Astrocyte (in vitro differentiated cells and primary cell): ENCODE data around the gene FNDC11. TPM values are rescaled to one million over a fixed set of nuclear protein-coding genes. Genes with fewer than 3 reads are reported as not detected.
A peak's percentile ranks its signal among the peaks of the same experiment; 100 is the strongest.

Experiments
- DNase-seq: peaks from one replicate; pipeline ENCODE4 v3.0.0-alpha.2; 2010; ENCODE audit warnings: low read depth
- FAIRE-seq: peaks from 2 replicates; lab custom pipeline; 2011; peaks lifted over from hg19 to GRCh38; lab: Jason Lieb, UNC
- H2AFZ ChIP-seq: 2 replicates; pipeline ENCODE4 v1.6.0; 2012; ENCODE audit warnings: low read depth, low read length, inconsistent platforms
- H3K27ac ChIP-seq: 2 replicates; pipeline ENCODE4 v1.5.1; 2011; ENCODE audit warnings: low read depth, low read length, inconsistent platforms
- H3K27me3 ChIP-seq: 2 replicates; pipeline ENCODE4 v1.6.0; 2011; ENCODE audit warnings: low read length, inconsistent platforms; ENCODE audit not compliant: insufficient read depth
- H3K36me3 ChIP-seq: 2 replicates; pipeline ENCODE4 v1.5.1; 2011; ENCODE audit warnings: low read length, inconsistent platforms; ENCODE audit not compliant: insufficient read depth
- H3K4me1 ChIP-seq: 2 replicates; pipeline ENCODE4 v1.5.1; 2011; ENCODE audit warnings: low read length, inconsistent platforms; ENCODE audit not compliant: insufficient read depth
- H3K4me2 ChIP-seq: 2 replicates; pipeline ENCODE4 v1.6.0; 2012; ENCODE audit warnings: low read length, inconsistent platforms
- H3K4me3 ChIP-seq: 2 replicates; pipeline ENCODE4 v1.5.1; 2011; ENCODE audit warnings: low read depth, mild to moderate bottlenecking, low read length, inconsistent platforms; ENCODE audit not compliant: insufficient read depth
- H3K79me2 ChIP-seq: 2 replicates; pipeline ENCODE4 v1.6.0; 2012; ENCODE audit warnings: mild to moderate bottlenecking, low read length, inconsistent platforms; ENCODE audit not compliant: insufficient read depth
- H3K9ac ChIP-seq: 2 replicates; pipeline ENCODE4 v1.6.0; 2012; ENCODE audit warnings: mild to moderate bottlenecking, low read length, inconsistent platforms
- H3K9me3 ChIP-seq: 2 replicates; pipeline ENCODE4 v1.5.1; 2012; ENCODE audit warnings: low read depth, mild to moderate bottlenecking, low read length, inconsistent platforms; ENCODE audit not compliant: insufficient read depth
- H4K20me1 ChIP-seq: 2 replicates; pipeline ENCODE4 v1.6.0; 2012; ENCODE audit warnings: low read length, inconsistent platforms; ENCODE audit not compliant: insufficient read depth
- H3K27ac Mint-ChIP-seq: one replicate; pipeline ENCODE4 v1.8.0; 2021; ENCODE audit warnings: mild to moderate bottlenecking, mixed read lengths; ENCODE audit not compliant: unreplicated experiment
- H3K27me3 Mint-ChIP-seq: one replicate; pipeline ENCODE4 v1.8.0; 2021; ENCODE audit warnings: low read depth, mixed read lengths; ENCODE audit not compliant: unreplicated experiment
- H3K36me3 Mint-ChIP-seq: one replicate; pipeline ENCODE4 v1.8.0; 2021; ENCODE audit warnings: low read depth, mixed read lengths; ENCODE audit not compliant: unreplicated experiment
- H3K4me1 Mint-ChIP-seq: one replicate; pipeline ENCODE4 v1.8.0; 2021; ENCODE audit warnings: low read depth, mixed read lengths; ENCODE audit not compliant: unreplicated experiment
- H3K4me3 Mint-ChIP-seq: one replicate; pipeline ENCODE4 v1.8.0; 2021; ENCODE audit warnings: mild to moderate bottlenecking, moderate library complexity, mixed read lengths; ENCODE audit not compliant: unreplicated experiment
- H3K9me3 Mint-ChIP-seq: one replicate; pipeline ENCODE4 v1.8.0; 2021; ENCODE audit warnings: mild to moderate bottlenecking, mixed read lengths; ENCODE audit not compliant: unreplicated experiment
- CTCF ChIP-seq: IDR thresholded peaks from 2 replicates; pipeline ENCODE4 v1.5.1; 2011; ENCODE audit warnings: low read depth, mild to moderate bottlenecking, inconsistent platforms, low read length, moderate library complexity; ENCODE audit not compliant: insufficient read depth
- EZH2 ChIP-seq: IDR thresholded peaks from 2 replicates; pipeline ENCODE4 v1.6.1; 2012; ENCODE audit warnings: mild to moderate bottlenecking, low read length, inconsistent platforms; ENCODE audit not compliant: insufficient read depth
- total RNA-seq: library from RNA; stranded (reverse); gene quantifications from 2 replicates; pipeline ENCODE4 v1.2.1, GENCODE V29; 2021

FNDC11 gene
- total RNA-seq, 1 donor from 2014 or later, result 0.20 TPM

GRCh38 chr20:63520504-63520933, 33.4 kb upstream of the FNDC11 start, which contains the start of gene PPDPF:
Gene PPDPF (plus strand): TSS chr20:63520765. CDS start chr20:63521309, 544 bp downstream.
- Histone ChIP-seq H4K20me1 (peaks cover 41% of the 10 kb centered on the region), H3K9ac (peak within 1 kb of the TSS; percentile 91), H3K9me3 (no peaks in the 10 kb centered on the region), H3K27me3 (no peaks in the 10 kb centered on the region), H3K4me2 (peak within 1 kb of the TSS; percentile 100), H3K4me1 (peaks cover 14% of the 10 kb centered on the region), H3K27ac (peak within 1 kb of the TSS; percentile 85), H3K79me2 (peaks cover 28% of the 10 kb centered on the region), H3K36me3 (no peaks in the 10 kb centered on the region), H3K4me3 (peak within 1 kb of the TSS; percentile 92), H2AFZ (peak within 1 kb of the TSS; percentile 88)
- no peaks in the 10 kb centered on the region for H3K9me3 Mint-ChIP-seq
- peaks cover 2% of the 10 kb centered on the region for H3K4me1 Mint-ChIP-seq
- H3K4me3 Mint-ChIP-seq, result peak within 1 kb of the TSS; percentile 91
- no peaks in the 10 kb centered on the region for H3K27me3 Mint-ChIP-seq
- DNase-seq, result peak; percentile 41
- H3K36me3 Mint-ChIP-seq, result peaks cover 18% of the 10 kb centered on the region
- TF ChIP-seq EZH2, result no peak
- TF ChIP-seq CTCF, result no peak
- peak within 1 kb of the TSS; percentile 75 for H3K27ac Mint-ChIP-seq
- FAIRE-seq, result no peak

GRCh38 chr20:63520934-63521601, 32.9 kb upstream of the FNDC11 start:
- peak overlapping the region; percentile 75 for H3K27ac Mint-ChIP-seq
- DNase-seq (no peak), FAIRE-seq (no peak)
- Histone ChIP-seq H3K4me3 (peak overlapping the region; percentile 92), H3K79me2 (peaks cover 28% of the 10 kb centered on the region), H3K9me3 (no peaks in the 10 kb centered on the region), H2AFZ (peak overlapping the region; percentile 5), H3K27ac (peak overlapping the region; percentile 85), H3K36me3 (no peaks in the 10 kb centered on the region), H3K4me1 (peaks cover 14% of the 10 kb centered on the region), H3K9ac (peak overlapping the region; percentile 91), H3K27me3 (no peaks in the 10 kb centered on the region), H4K20me1 (peaks cover 45% of the 10 kb centered on the region), H3K4me2 (peak overlapping the region; percentile 100)
- no peaks in the 10 kb centered on the region for H3K27me3 Mint-ChIP-seq
- no peaks in the 10 kb centered on the region for H3K9me3 Mint-ChIP-seq
- peak overlapping the region; percentile 91 for H3K4me3 Mint-ChIP-seq
- H3K36me3 Mint-ChIP-seq, result peaks cover 18% of the 10 kb centered on the region
- no peak for TF ChIP-seq EZH2
- TF ChIP-seq CTCF, result no peak
- H3K4me1 Mint-ChIP-seq, result peaks cover 2% of the 10 kb centered on the region

- peaks cover 28% of the 10 kb centered on the region for H3K79me2 ChIP-seq
- peaks cover 45% of the 10 kb centered on the region for H4K20me1 ChIP-seq
- peak overlapping the region; percentile 100 for H3K4me2 ChIP-seq
- FAIRE-seq (no peak), DNase-seq (no peak)
- peaks cover 18% of the 10 kb centered on the region for H3K36me3 Mint-ChIP-seq
- H3K4me3 ChIP-seq, result peak overlapping the region; percentile 92
- H3K9me3 ChIP-seq, result no peaks in the 10 kb centered on the region
- no peaks in the 10 kb centered on the region for H3K27me3 Mint-ChIP-seq
- H3K9ac ChIP-seq, result peak overlapping the region; percentile 91
- peak overlapping the region; percentile 75 for H3K27ac Mint-ChIP-seq
- H3K4me3 Mint-ChIP-seq, result peak overlapping the region; percentile 91
- H2AFZ ChIP-seq, result no peak overlapping the region
- no peaks in the 10 kb centered on the region for H3K36me3 ChIP-seq
- H3K9me3 Mint-ChIP-seq, result no peaks in the 10 kb centered on the region
- H3K27me3 ChIP-seq, result no peaks in the 10 kb centered on the region
- H3K4me1 Mint-ChIP-seq, result peaks cover 2% of the 10 kb centered on the region
- no peak for TF ChIP-seq EZH2
- no peak for TF ChIP-seq CTCF
- peaks cover 14% of the 10 kb centered on the region for H3K4me1 ChIP-seq
- peak overlapping the region; percentile 85 for H3K27ac ChIP-seq
Observed at GRCh38 chr20:63521602-63522001, 32.4 kb upstream of the FNDC11 start.
